CD8-positive, alpha-beta memory T cell (primary cell): Measurements from ENCODE around the gene CCDC51. TPM values are rescaled to one million over a fixed set of nuclear protein-coding genes. Genes with fewer than 3 reads are reported as not detected.

Experiments used
- CTCF ChIA-PET: fragments of 350-600 bp; sonication (Branson Sonifier 250); formaldehyde crosslinking; loops from one replicate; lab custom pipeline; 2021; ENCODE audit warnings: antibody characterized with exemption; lab: Charles Lee
- POLR2A ChIA-PET: fragments of 350-600 bp; sonication (Branson Sonifier 250); formaldehyde crosslinking; loops from one replicate; lab custom pipeline; 2021; ENCODE audit warnings: antibody characterized with exemption; lab: Charles Lee
- DNase-seq, 5 donors: peaks; one replicate each; pipeline versions ENCODE4 v3.0.0 to v3.0.0-alpha.2; 2020 to 2022; ENCODE audit warnings: mixed read lengths in 1 of 5
- H3K27ac ChIP-seq: one replicate; pipeline ENCODE4 v1.7.0; 2013; ENCODE audit warnings: low read depth, mild to moderate bottlenecking, low read length, moderate library complexity
- H3K27me3 ChIP-seq: 2 replicates; pipeline ENCODE4 v1.7.0; 2013; ENCODE audit warnings: low read length, mild to moderate bottlenecking; ENCODE audit not compliant: insufficient read depth, poor library complexity, severe bottlenecking
- H3K36me3 ChIP-seq: 2 replicates; pipeline ENCODE4 v1.7.0; 2013; ENCODE audit warnings: mild to moderate bottlenecking, low read length, moderate library complexity; ENCODE audit not compliant: insufficient read depth
- H3K4me1 ChIP-seq: 2 replicates; pipeline ENCODE4 v1.7.0; 2013; ENCODE audit warnings: mild to moderate bottlenecking, low read length, moderate library complexity; ENCODE audit not compliant: insufficient read depth
- H3K4me3 ChIP-seq: 2 replicates; pipeline ENCODE4 v1.7.0; 2013; ENCODE audit warnings: mild to moderate bottlenecking, low read length
- H3K9me3 ChIP-seq: 2 replicates; pipeline ENCODE4 v1.7.0; 2013; ENCODE audit warnings: mild to moderate bottlenecking, low read length
- H3K27ac Mint-ChIP-seq, 8 donors: one replicate each; pipeline ENCODE4 v1.8.0; 2020 to 2021; ENCODE audit warnings: mixed read lengths in 8 of 8, mild to moderate bottlenecking in 6 of 8, inconsistent platforms in 3 of 8, moderate library complexity in 3 of 8
- H3K27me3 Mint-ChIP-seq, 2 donors: one replicate each; pipeline ENCODE4 v1.8.0; 2020 to 2021; ENCODE audit warnings: mixed read lengths in 2 of 2, mild to moderate bottlenecking in 1 of 2, moderate library complexity in 1 of 2
- H3K36me3 Mint-ChIP-seq, 3 donors: one replicate each; pipeline ENCODE4 v1.8.0; 2020 to 2021; ENCODE audit warnings: mixed read lengths in 3 of 3, inconsistent platforms in 1 of 3, mild to moderate bottlenecking in 1 of 3
- H3K4me1 Mint-ChIP-seq, 3 donors: one replicate each; pipeline ENCODE4 v1.8.0; 2020 to 2021; ENCODE audit warnings: mixed read lengths in 3 of 3, inconsistent platforms in 1 of 3, mild to moderate bottlenecking in 1 of 3
- H3K4me3 Mint-ChIP-seq, 7 donors: one replicate each; pipeline ENCODE4 v1.8.0; 2020 to 2021; ENCODE audit warnings: mixed read lengths in 7 of 7, mild to moderate bottlenecking in 6 of 7, moderate library complexity in 4 of 7, inconsistent platforms in 2 of 7
- H3K9me3 Mint-ChIP-seq, 5 donors: one replicate each; pipeline ENCODE4 v1.8.0; 2020 to 2022; ENCODE audit warnings: mixed read lengths in 5 of 5, mild to moderate bottlenecking in 3 of 5, moderate library complexity in 2 of 5, inconsistent platforms in 1 of 5
- polyA plus RNA-seq: library from polyadenylated mRNA; unstranded; fragments of 300-500 nt; fragmentation: Illumina TruSeq; gene quantifications from one replicate; pipeline ENCODE4 v1.2.3, GENCODE V29; 2021
- total RNA-seq, 2 experiments: library from RNA; stranded (reverse); gene quantifications; one replicate each; pipeline ENCODE4 v1.2.3, GENCODE V29; 2021

Gene CCDC51
- total and polyA plus RNA-seq, 3 experiments from 2014 or later: 11.3 to 26.0 (median 24.2) TPM

- H3K4me3 Mint-ChIP-seq: no peak overlapping the region
- CTCF ChIA-PET: interaction anchor here (1.0 to 2.6 kb wide), 3 partner anchors 10 to 23 kb away, joined by 5 to 24 read pairs (median 6); no protein-coding TSS in a partner anchor
- POLR2A ChIA-PET: no interaction called here
- no peak overlapping the region for H3K4me3 ChIP-seq
- H3K27me3 ChIP-seq: no peaks in the 10 kb centered on the region
- H3K9me3 Mint-ChIP-seq: no peaks in the 10 kb centered on the region
- DNase-seq: no peak
- no peaks in the 10 kb centered on the region for H3K36me3 Mint-ChIP-seq
- H3K4me1 ChIP-seq: no peaks in the 10 kb centered on the region
- peak overlapping the region in 1 of 8 donors; percentile 95 for H3K27ac Mint-ChIP-seq
- no peak overlapping the region for H3K27ac ChIP-seq
- H3K27me3 Mint-ChIP-seq: peaks cover 0 to 1% of the 10 kb centered on the region in 2 donors
- H3K9me3 ChIP-seq: no peaks in the 10 kb centered on the region
- no peaks in the 10 kb centered on the region for H3K4me1 Mint-ChIP-seq
- H3K36me3 ChIP-seq: no peaks in the 10 kb centered on the region
Observed at GRCh38 chr3:48423241-48423882, 16.6 kb downstream of the CCDC51 start.

- ChIA-PET CTCF (interaction anchor here (1.0 to 2.6 kb wide), 3 partner anchors 10 to 22 kb away, joined by 5 to 24 read pairs (median 6); no protein-coding TSS in a partner anchor), POLR2A (no interaction called here)
- H3K4me1 Mint-ChIP-seq: no peaks in the 10 kb centered on the region
- H3K4me1 ChIP-seq: no peaks in the 10 kb centered on the region
- H3K36me3 Mint-ChIP-seq: no peaks in the 10 kb centered on the region
- H3K27me3 Mint-ChIP-seq: peaks cover 0 to 1% of the 10 kb centered on the region in 2 donors
- no peak for DNase-seq
- H3K36me3 ChIP-seq: no peaks in the 10 kb centered on the region
- no peaks in the 10 kb centered on the region for H3K9me3 Mint-ChIP-seq
- H3K27me3 ChIP-seq: no peaks in the 10 kb centered on the region
- H3K9me3 ChIP-seq: no peaks in the 10 kb centered on the region
- no peak overlapping the region for H3K4me3 ChIP-seq
- no peak overlapping the region for H3K27ac ChIP-seq
- peak overlapping the region in 1 of 8 donors; percentile 95 for H3K27ac Mint-ChIP-seq
- H3K4me3 Mint-ChIP-seq: no peak overlapping the region
Observed at GRCh38 chr3:48422681-48423080, 17.2 kb downstream of the CCDC51 start.

- DNase-seq: no peak
- Histone ChIP-seq H3K36me3 (no peaks in the 10 kb centered on the region), H3K4me1 (no peaks in the 10 kb centered on the region), H3K27me3 (no peaks in the 10 kb centered on the region), H3K4me3 (no peak overlapping the region), H3K27ac (no peak overlapping the region), H3K9me3 (no peaks in the 10 kb centered on the region)
- CTCF ChIA-PET: interaction anchor here (1.8 to 2.6 kb wide), 2 partner anchors 11 to 14 kb away, joined by 6 to 24 read pairs; no protein-coding TSS in a partner anchor
- POLR2A ChIA-PET: no interaction called here
- Mint-ChIP-seq H3K36me3 (no peaks in the 10 kb centered on the region), H3K27me3 (peaks cover 0 to 1% of the 10 kb centered on the region in 2 donors), H3K4me3 (no peak overlapping the region), H3K4me1 (no peaks in the 10 kb centered on the region), H3K27ac (no peak overlapping the region), H3K9me3 (no peaks in the 10 kb centered on the region)
Observed at GRCh38 chr3:48422272-48422671, 17.6 kb downstream of the CCDC51 start.

GRCh38 chr3:48420561-48420960 is 19.4 kb downstream of the CCDC51 start:
- Mint-ChIP-seq H3K27me3 (no peaks in the 10 kb centered on the region), H3K36me3 (no peaks in the 10 kb centered on the region), H3K27ac (no peak overlapping the region), H3K4me1 (no peaks in the 10 kb centered on the region), H3K4me3 (no peak overlapping the region), H3K9me3 (no peaks in the 10 kb centered on the region)
- Histone ChIP-seq H3K27me3 (no peaks in the 10 kb centered on the region), H3K4me3 (no peak overlapping the region), H3K4me1 (no peaks in the 10 kb centered on the region), H3K36me3 (no peaks in the 10 kb centered on the region), H3K9me3 (no peaks in the 10 kb centered on the region), H3K27ac (no peak overlapping the region)
- ChIA-PET POLR2A (no interaction called here), CTCF (interaction anchor here (1.2 kb wide), 1 partner anchor 13 kb away, joined by 4 read pairs; no protein-coding TSS in a partner anchor)
- no peak for DNase-seq

- Histone ChIP-seq H3K27me3 (no peaks in the 10 kb centered on the region), H3K9me3 (no peaks in the 10 kb centered on the region), H3K4me3 (no peak overlapping the region), H3K27ac (no peak overlapping the region), H3K36me3 (no peaks in the 10 kb centered on the region), H3K4me1 (no peaks in the 10 kb centered on the region)
- CTCF ChIA-PET: interaction anchor here (0.9 to 1.8 kb wide), 3 partner anchors 15 to 19 kb away, joined by 3 to 10 read pairs (median 7); no protein-coding TSS in a partner anchor
- no peak for DNase-seq
- H3K4me1 Mint-ChIP-seq: no peaks in the 10 kb centered on the region
- H3K36me3 Mint-ChIP-seq: no peaks in the 10 kb centered on the region
- no peaks in the 10 kb centered on the region for H3K9me3 Mint-ChIP-seq
- POLR2A ChIA-PET: interaction anchor here (0.6 kb wide), 1 partner anchor 266 kb away, joined by 3 read pairs; the partner anchor contains the start of gene NCKIPSD
- H3K27me3 Mint-ChIP-seq: no peaks in the 10 kb centered on the region
- H3K4me3 Mint-ChIP-seq: no peak overlapping the region
- H3K27ac Mint-ChIP-seq: no peak overlapping the region
Observed at GRCh38 chr3:48419597-48419996, 20.3 kb downstream of the CCDC51 start.

- ChIA-PET CTCF (interaction anchor here (0.9 to 1.8 kb wide), 3 partner anchors 15 to 18 kb away, joined by 3 to 10 read pairs (median 7); no protein-coding TSS in a partner anchor), POLR2A (interaction anchor here (0.6 kb wide), 1 partner anchor 267 kb away, joined by 3 read pairs; the partner anchor contains the start of gene NCKIPSD)
- Mint-ChIP-seq H3K27me3 (no peaks in the 10 kb centered on the region), H3K27ac (no peak overlapping the region), H3K36me3 (no peaks in the 10 kb centered on the region), H3K9me3 (no peaks in the 10 kb centered on the region), H3K4me3 (no peak overlapping the region), H3K4me1 (no peaks in the 10 kb centered on the region)
- no peaks in the 10 kb centered on the region for H3K27me3 ChIP-seq
- H3K27ac ChIP-seq: no peak overlapping the region
- H3K4me1 ChIP-seq: no peaks in the 10 kb centered on the region
- H3K4me3 ChIP-seq: no peak overlapping the region
- no peaks in the 10 kb centered on the region for H3K9me3 ChIP-seq
- H3K36me3 ChIP-seq: no peaks in the 10 kb centered on the region
- no peak for DNase-seq
Observed at GRCh38 chr3:48419149-48419548, 20.8 kb downstream of the CCDC51 start.

GRCh38 chr3:48418651-48419050 is 21.3 kb downstream of the CCDC51 start:
- Mint-ChIP-seq H3K36me3 (no peaks in the 10 kb centered on the region), H3K4me1 (no peaks in the 10 kb centered on the region), H3K9me3 (no peaks in the 10 kb centered on the region), H3K27me3 (no peaks in the 10 kb centered on the region), H3K27ac (no peak overlapping the region), H3K4me3 (no peak overlapping the region)
- H3K4me3 ChIP-seq: no peak overlapping the region
- ChIA-PET CTCF (interaction anchor here (1.2 to 1.8 kb wide), 2 partner anchors 17 to 18 kb away, joined by 7 to 10 read pairs; no protein-coding TSS in a partner anchor), POLR2A (no interaction called here)
- no peak overlapping the region for H3K27ac ChIP-seq
- H3K36me3 ChIP-seq: no peaks in the 10 kb centered on the region
- H3K4me1 ChIP-seq: no peaks in the 10 kb centered on the region
- no peaks in the 10 kb centered on the region for H3K9me3 ChIP-seq
- DNase-seq: no peak
- no peaks in the 10 kb centered on the region for H3K27me3 ChIP-seq

GRCh38 chr3:48418140-48418539 is 21.8 kb downstream of the CCDC51 start:
- Mint-ChIP-seq H3K27me3 (no peaks in the 10 kb centered on the region), H3K36me3 (no peaks in the 10 kb centered on the region), H3K4me3 (no peak overlapping the region), H3K27ac (no peak overlapping the region), H3K9me3 (no peaks in the 10 kb centered on the region), H3K4me1 (no peaks in the 10 kb centered on the region)
- no peaks in the 10 kb centered on the region for H3K9me3 ChIP-seq
- H3K27ac ChIP-seq: no peak overlapping the region
- no peak overlapping the region for H3K4me3 ChIP-seq
- no peaks in the 10 kb centered on the region for H3K4me1 ChIP-seq
- no peaks in the 10 kb centered on the region for H3K27me3 ChIP-seq
- CTCF ChIA-PET: interaction anchor here (1.8 kb wide), 1 partner anchor 18 kb away, joined by 10 read pairs; no protein-coding TSS in a partner anchor
- POLR2A ChIA-PET: no interaction called here
- H3K36me3 ChIP-seq: no peaks in the 10 kb centered on the region
- DNase-seq: no peak
